Measurements from ENCODE around the gene RYR2. TPM values are rescaled to one million over a fixed set of nuclear protein-coding genes. Genes with fewer than 3 reads are reported as not detected.
"Not testable (repeated sequence)": the region's sequence is repeated elsewhere in the genome, so short reads cannot be mapped to it uniquely, and the experiment has no call there.

The RYR2 gene
- total RNA-seq, 2 donors from 2014 or later, result 0.15 to 0.26 TPM

DNA sequence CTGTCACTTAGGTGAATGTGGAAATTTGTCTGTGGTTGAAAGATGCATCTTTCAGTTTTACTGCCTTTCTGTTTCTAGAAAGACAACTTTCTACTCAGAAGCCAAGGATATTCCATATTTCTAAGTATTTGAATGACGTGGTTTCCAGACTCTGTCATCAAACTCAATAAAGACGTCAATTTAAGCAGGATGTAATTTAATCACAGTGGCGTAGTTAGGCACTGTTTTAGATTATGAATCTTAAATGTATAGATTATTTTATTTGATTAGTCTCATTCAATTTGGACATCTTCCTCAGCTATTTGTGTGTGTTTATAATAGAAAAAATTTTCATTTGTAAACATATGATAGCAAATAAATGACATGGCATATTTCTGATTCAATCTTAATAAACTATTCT lies 298.9 kb downstream of the RYR2 start:
- H3K36me3 Mint-ChIP-seq (ENCODE audit: low read depth), result no peaks in the 10 kb centered on the region
- H3K4me1 Mint-ChIP-seq, result no peaks in the 10 kb centered on the region
- H3K27ac Mint-ChIP-seq, result no peak overlapping the region
- no peak overlapping the region for H3K4me3 Mint-ChIP-seq
- H3K9me3 Mint-ChIP-seq, result no peaks in the 10 kb centered on the region
- no peak for ATAC-seq (replicated peaks)
- peaks cover 13% of the 10 kb centered on the region for H3K27me3 Mint-ChIP-seq

DNA sequence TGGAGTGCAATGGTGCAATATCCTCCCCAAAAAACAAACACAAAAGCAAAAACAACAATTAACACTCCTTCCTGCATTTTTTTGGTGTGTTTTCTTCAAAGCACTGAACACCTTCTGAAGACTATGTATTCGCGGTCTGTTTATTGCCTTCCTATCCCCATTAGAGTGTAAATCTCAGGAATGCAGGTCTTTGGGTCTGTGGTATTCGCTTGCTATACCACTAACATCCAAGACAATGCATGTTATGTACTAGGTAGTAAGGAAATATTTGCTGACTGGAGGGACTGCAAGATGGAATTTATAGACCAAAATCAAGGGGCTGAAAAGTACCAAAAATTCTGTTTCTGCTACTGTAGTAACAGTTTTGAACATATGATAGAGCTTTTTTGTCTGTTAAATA lies 299.4 kb downstream of the RYR2 start:
- Mint-ChIP-seq H3K4me1 (no peaks in the 10 kb centered on the region), H3K4me3 (no peak overlapping the region), H3K9me3 (no peaks in the 10 kb centered on the region), H3K27ac (no peak overlapping the region), H3K36me3 (ENCODE audit: low read depth) (no peaks in the 10 kb centered on the region), H3K27me3 (peaks cover 13% of the 10 kb centered on the region)
- no peak for ATAC-seq (replicated peaks)

GRCh38 chr1:237342730-237343129 lies 300.7 kb downstream of the RYR2 start:
- no peaks in the 10 kb centered on the region for H3K9me3 Mint-ChIP-seq
- peaks cover 12% of the 10 kb centered on the region for H3K27me3 Mint-ChIP-seq
- no peaks in the 10 kb centered on the region for H3K36me3 Mint-ChIP-seq (ENCODE audit: low read depth)
- H3K27ac Mint-ChIP-seq, result no peak overlapping the region
- no peak overlapping the region for H3K4me3 Mint-ChIP-seq
- H3K4me1 Mint-ChIP-seq, result no peaks in the 10 kb centered on the region
- ATAC-seq (replicated peaks), result no peak

DNA sequence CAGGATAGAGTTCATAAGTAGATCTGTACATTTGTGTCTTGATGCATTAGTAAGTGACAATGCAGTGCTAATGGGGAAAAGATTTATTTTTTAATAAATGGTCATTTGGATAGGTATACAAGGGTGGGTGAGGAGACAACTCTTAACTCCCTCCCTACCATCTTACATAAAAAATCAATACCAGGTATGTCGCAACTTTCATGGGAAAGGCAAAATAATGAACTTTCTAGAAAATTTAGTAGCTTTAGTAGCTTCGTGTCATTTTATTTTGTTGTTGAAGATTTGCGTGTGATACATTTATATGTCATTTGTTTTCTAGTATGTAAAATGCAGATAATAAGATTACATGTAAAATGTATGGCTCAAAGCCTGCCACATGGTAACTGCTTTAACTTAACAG lies 310.8 kb downstream of the RYR2 start:
- no peak for ATAC-seq (replicated peaks)
- no peak overlapping the region for H3K4me3 Mint-ChIP-seq
- H3K9me3 Mint-ChIP-seq, result no peaks in the 10 kb centered on the region
- no peak overlapping the region for H3K27ac Mint-ChIP-seq
- H3K4me1 Mint-ChIP-seq, result no peaks in the 10 kb centered on the region
- H3K36me3 Mint-ChIP-seq (ENCODE audit: low read depth), result no peaks in the 10 kb centered on the region
- no peaks in the 10 kb centered on the region for H3K27me3 Mint-ChIP-seq

DNA sequence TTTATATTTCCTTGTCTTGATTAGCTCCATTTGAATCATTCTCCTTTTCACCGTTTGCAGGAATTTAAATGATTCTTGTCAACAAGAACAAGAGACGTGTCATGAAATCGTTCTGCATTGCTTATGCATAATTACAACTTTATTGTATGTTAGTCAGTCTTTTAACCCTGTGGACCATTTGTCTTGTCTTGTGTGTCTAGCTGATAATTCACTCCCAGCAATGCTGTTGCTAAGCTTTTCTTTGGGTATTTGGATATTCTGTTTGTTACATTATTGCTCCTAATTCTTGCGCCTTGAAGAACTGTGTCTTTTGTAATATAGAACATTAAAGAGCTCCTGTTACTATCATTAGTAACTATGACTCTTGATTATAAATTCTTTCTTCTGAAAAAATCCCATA lies 311.9 kb downstream of the RYR2 start:
- Mint-ChIP-seq H3K4me1 (no peaks in the 10 kb centered on the region), H3K4me3 (no peak overlapping the region), H3K36me3 (ENCODE audit: low read depth) (no peaks in the 10 kb centered on the region), H3K27ac (no peak overlapping the region), H3K27me3 (no peaks in the 10 kb centered on the region), H3K9me3 (no peaks in the 10 kb centered on the region)
- ATAC-seq (replicated peaks), result no peak

- no peaks in the 10 kb centered on the region for H3K4me1 Mint-ChIP-seq
- H3K27me3 Mint-ChIP-seq, result no peaks in the 10 kb centered on the region
- H3K9me3 Mint-ChIP-seq, result no peaks in the 10 kb centered on the region
- no peak for ATAC-seq (replicated peaks)
- H3K36me3 Mint-ChIP-seq (ENCODE audit: low read depth), result no peaks in the 10 kb centered on the region
- H3K27ac Mint-ChIP-seq, result no peak overlapping the region
- no peak overlapping the region for H3K4me3 Mint-ChIP-seq
These were observed 313.0 kb downstream of the RYR2 start for GRCh38 chr1:237355022-237355421.

DNA sequence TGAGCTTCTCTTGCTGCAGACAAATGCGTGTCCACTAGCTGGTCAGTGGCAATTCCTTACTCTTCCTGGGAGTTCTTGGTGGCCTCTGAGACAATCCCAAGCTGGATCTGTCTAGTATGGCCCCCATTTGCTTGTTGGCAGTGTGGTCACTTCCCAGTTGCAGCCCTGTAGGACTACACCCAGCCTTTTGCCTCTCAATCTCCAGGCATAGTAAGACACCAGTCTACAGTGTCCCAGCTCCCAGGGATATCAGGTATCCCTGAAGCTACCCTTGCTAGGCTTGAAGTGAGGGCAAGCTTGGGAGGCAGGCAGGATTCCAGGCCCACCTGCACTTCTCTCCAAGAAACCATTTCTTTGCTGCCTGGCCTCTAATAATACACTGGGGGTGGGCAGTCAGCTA lies 316.6 kb downstream of the RYR2 start:
- no peaks in the 10 kb centered on the region for H3K36me3 Mint-ChIP-seq (ENCODE audit: low read depth)
- H3K27me3 Mint-ChIP-seq, result no peaks in the 10 kb centered on the region
- ATAC-seq (replicated peaks), result no peak
- H3K4me1 Mint-ChIP-seq, result no peaks in the 10 kb centered on the region
- H3K9me3 Mint-ChIP-seq, result no peaks in the 10 kb centered on the region
- no peak overlapping the region for H3K27ac Mint-ChIP-seq
- no peak overlapping the region for H3K4me3 Mint-ChIP-seq

DNA sequence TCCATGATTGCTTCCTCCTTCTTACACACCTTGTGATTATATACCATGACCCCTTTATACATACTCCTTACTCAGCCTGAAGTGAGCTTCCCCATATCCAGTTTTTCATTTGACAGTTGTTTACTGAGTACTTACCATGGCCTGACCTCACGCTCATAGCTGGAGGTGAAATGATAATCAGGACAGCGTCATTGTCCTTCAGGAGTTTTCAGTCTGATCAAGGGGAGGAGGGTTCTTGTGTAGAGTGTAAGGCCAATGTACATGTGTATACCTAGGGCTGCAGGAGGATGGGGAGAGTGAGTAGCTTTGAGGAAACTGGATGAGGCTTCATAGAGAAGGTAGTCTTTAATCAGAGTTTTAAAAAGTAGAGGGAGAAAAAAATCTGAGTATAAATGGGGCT lies 325.8 kb downstream of the RYR2 start:
- H3K4me3 Mint-ChIP-seq, result no peak overlapping the region

GRCh38 chr1:237371477-237371876 lies 329.5 kb downstream of the RYR2 start:
- not testable (repeated sequence) for H3K27ac Mint-ChIP-seq; H3K27me3 Mint-ChIP-seq; H3K36me3 Mint-ChIP-seq (ENCODE audit: low read depth); H3K4me1 Mint-ChIP-seq; ATAC-seq (replicated peaks); H3K4me3 Mint-ChIP-seq; H3K9me3 Mint-ChIP-seq

More for the DNA sequence above, 325.8 kb downstream of the RYR2 start:
- Mint-ChIP-seq H3K27me3 (peaks cover 3% of the 10 kb centered on the region), H3K4me1 (no peaks in the 10 kb centered on the region), H3K9me3 (no peaks in the 10 kb centered on the region), H3K36me3 (ENCODE audit: low read depth) (no peaks in the 10 kb centered on the region), H3K27ac (no peak overlapping the region)
- ATAC-seq (replicated peaks), result no peak

DNA sequence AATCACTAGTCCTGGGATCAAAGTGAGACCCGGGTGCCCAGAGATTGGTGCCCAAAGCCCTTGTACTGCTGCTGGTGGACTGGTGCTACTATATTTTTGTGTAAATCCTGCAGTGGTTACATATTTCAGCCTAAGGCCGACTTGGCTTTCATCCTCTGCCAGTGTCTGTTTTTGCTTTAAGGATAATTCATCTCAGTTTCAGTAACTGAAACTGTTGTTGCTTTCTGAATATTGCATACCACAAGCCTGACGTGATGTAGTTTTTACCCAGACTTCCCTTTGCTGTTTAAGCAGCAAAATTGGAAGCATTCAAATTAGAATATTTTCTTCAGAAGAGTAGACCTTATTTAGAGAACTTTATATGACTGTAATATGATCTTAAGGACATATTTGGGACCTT lies 341.8 kb downstream of the RYR2 start:
- ATAC-seq (replicated peaks), result no peak
- Mint-ChIP-seq H3K4me3 (no peak overlapping the region), H3K4me1 (no peaks in the 10 kb centered on the region), H3K9me3 (no peaks in the 10 kb centered on the region), H3K27me3 (no peaks in the 10 kb centered on the region), H3K27ac (no peak overlapping the region), H3K36me3 (ENCODE audit: low read depth) (no peaks in the 10 kb centered on the region)

- H3K36me3 Mint-ChIP-seq (ENCODE audit: low read depth), result no peaks in the 10 kb centered on the region
- H3K4me1 Mint-ChIP-seq, result no peaks in the 10 kb centered on the region
- H3K4me3 Mint-ChIP-seq, result no peak overlapping the region
- ATAC-seq (replicated peaks), result no peak
- H3K27me3 Mint-ChIP-seq, result peaks cover 3% of the 10 kb centered on the region
- no peaks in the 10 kb centered on the region for H3K9me3 Mint-ChIP-seq
- no peak overlapping the region for H3K27ac Mint-ChIP-seq
These were observed 342.2 kb downstream of the RYR2 start for GRCh38 chr1:237384213-237384612.

GRCh38 chr1:237386362-237387143 lies 344.6 kb downstream of the RYR2 start:
- no peak overlapping the region for H3K4me3 Mint-ChIP-seq
- H3K27me3 Mint-ChIP-seq, result peaks cover 7% of the 10 kb centered on the region
- no peak for ATAC-seq (replicated peaks)
- H3K4me1 Mint-ChIP-seq, result no peaks in the 10 kb centered on the region
- H3K36me3 Mint-ChIP-seq (ENCODE audit: low read depth), result no peaks in the 10 kb centered on the region
- no peaks in the 10 kb centered on the region for H3K9me3 Mint-ChIP-seq
- H3K27ac Mint-ChIP-seq, result no peak overlapping the region

DNA sequence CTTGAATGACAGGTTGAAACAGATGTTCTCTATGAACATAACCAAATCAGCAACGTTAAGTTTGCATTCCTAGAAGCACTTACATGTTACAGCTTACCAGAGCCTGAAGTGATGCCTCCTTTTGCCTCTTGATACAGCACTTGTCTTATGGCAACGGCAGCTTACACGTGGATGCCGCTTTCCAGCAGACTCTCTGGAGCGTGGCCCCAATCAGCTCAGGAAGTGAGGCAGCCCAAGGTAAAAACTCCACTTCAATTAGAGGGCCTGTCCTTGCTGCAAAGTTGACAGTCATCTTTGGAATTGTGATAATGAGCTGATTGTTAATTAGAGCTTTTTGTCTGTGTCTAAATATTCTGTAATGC lies 345.1 kb downstream of the RYR2 start:
- H3K4me3 Mint-ChIP-seq, result no peak overlapping the region
- no peaks in the 10 kb centered on the region for H3K9me3 Mint-ChIP-seq
- H3K27me3 Mint-ChIP-seq, result peaks cover 7% of the 10 kb centered on the region
- no peak overlapping the region for H3K27ac Mint-ChIP-seq
- no peaks in the 10 kb centered on the region for H3K36me3 Mint-ChIP-seq (ENCODE audit: low read depth)
- ATAC-seq (replicated peaks), result no peak
- no peaks in the 10 kb centered on the region for H3K4me1 Mint-ChIP-seq

- Mint-ChIP-seq H3K9me3 (no peaks in the 10 kb centered on the region), H3K4me1 (no peaks in the 10 kb centered on the region), H3K27me3 (peaks cover 10% of the 10 kb centered on the region), H3K36me3 (ENCODE audit: low read depth) (no peaks in the 10 kb centered on the region), H3K27ac (no peak overlapping the region), H3K4me3 (no peak overlapping the region)
- no peak for ATAC-seq (replicated peaks)
These were observed 348.8 kb downstream of the RYR2 start for GRCh38 chr1:237390823-237391222.

GRCh38 chr1:237393632-237394031 lies 351.6 kb downstream of the RYR2 start:
- Mint-ChIP-seq H3K4me3 (no peak overlapping the region), H3K27ac (no peak overlapping the region), H3K27me3 (peaks cover 11% of the 10 kb centered on the region), H3K4me1 (no peaks in the 10 kb centered on the region), H3K9me3 (no peaks in the 10 kb centered on the region), H3K36me3 (ENCODE audit: low read depth) (no peaks in the 10 kb centered on the region)
- no peak for ATAC-seq (replicated peaks)

GRCh38 chr1:237394281-237394680 lies 352.3 kb downstream of the RYR2 start:
- peaks cover 7% of the 10 kb centered on the region for H3K27me3 Mint-ChIP-seq
- peaks cover under 1% of the 10 kb centered on the region for H3K9me3 Mint-ChIP-seq
- no peaks in the 10 kb centered on the region for H3K4me1 Mint-ChIP-seq
- no peak for ATAC-seq (replicated peaks)
- H3K4me3 Mint-ChIP-seq, result no peak overlapping the region
- no peak overlapping the region for H3K27ac Mint-ChIP-seq
- no peaks in the 10 kb centered on the region for H3K36me3 Mint-ChIP-seq (ENCODE audit: low read depth)
